ENCODE data around the gene RASAL2.

RASAL2 gene

DNA sequence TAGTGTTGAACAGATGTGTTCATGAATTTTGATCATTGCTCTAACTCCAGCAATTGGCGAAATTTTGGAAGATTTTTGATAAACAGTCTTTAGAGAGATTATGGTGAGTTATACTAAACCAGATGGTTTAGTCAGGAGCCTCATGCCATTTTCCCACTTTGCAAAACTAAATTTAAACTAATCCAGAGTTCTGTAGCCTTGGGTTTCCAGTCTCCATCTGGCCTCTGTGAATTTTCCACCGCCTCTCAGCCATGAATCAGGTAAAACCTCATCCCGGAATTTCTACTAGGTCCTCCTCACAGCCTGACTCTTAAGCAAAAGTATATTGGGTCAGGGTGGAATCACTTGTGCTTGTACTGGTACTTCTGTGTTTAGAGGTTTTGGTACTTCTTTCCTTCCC is 358.1 kb downstream of the RASAL2 start:
- no peaks in the 10 kb centered on the region for H3K4me1 ChIP-seq (ENCODE audit: control insufficient read depth, insufficient read depth, low read length)
- no peak overlapping the region for H3K27ac ChIP-seq (ENCODE audit: low read depth, low read length)
- no peak overlapping the region for H3K9ac ChIP-seq (ENCODE audit: low read length)
- no peak overlapping the region for H3K4me3 ChIP-seq (ENCODE audit: low read length)
- peaks cover 3% of the 10 kb centered on the region for H3K36me3 ChIP-seq (ENCODE audit: control insufficient read depth, insufficient read depth, low read length)
- H3K27me3 ChIP-seq (ENCODE audit: control insufficient read depth, insufficient read depth, low read length), result no peaks in the 10 kb centered on the region

DNA sequence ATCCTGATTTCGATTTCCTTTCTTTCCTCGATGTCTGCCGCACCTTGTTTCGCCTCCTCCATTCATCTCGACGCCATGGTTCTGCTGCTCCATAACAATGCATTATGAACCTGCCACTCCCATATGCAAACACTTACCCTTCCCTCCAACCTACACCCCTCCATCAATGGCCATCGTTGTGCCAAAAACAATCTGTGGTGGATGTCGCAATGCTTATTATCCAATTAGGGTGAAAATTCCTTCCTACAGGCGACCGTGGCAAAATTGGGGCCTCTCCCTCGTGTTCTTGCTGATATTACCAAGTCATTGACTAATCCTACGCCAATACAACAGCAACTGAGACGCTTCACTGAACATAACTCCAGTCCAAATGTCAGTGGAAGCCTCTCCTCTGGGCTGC is 362.6 kb downstream of the RASAL2 start:
- H3K4me1 ChIP-seq (ENCODE audit: control insufficient read depth, insufficient read depth, low read length), result no peaks in the 10 kb centered on the region
- no peak overlapping the region for H3K4me3 ChIP-seq (ENCODE audit: low read length)
- H3K36me3 ChIP-seq (ENCODE audit: control insufficient read depth, insufficient read depth, low read length), result peaks cover 5% of the 10 kb centered on the region
- H3K27ac ChIP-seq (ENCODE audit: low read depth, low read length), result no peak overlapping the region
- H3K27me3 ChIP-seq (ENCODE audit: control insufficient read depth, insufficient read depth, low read length), result no peaks in the 10 kb centered on the region
- no peak overlapping the region for H3K9ac ChIP-seq (ENCODE audit: low read length)

DNA sequence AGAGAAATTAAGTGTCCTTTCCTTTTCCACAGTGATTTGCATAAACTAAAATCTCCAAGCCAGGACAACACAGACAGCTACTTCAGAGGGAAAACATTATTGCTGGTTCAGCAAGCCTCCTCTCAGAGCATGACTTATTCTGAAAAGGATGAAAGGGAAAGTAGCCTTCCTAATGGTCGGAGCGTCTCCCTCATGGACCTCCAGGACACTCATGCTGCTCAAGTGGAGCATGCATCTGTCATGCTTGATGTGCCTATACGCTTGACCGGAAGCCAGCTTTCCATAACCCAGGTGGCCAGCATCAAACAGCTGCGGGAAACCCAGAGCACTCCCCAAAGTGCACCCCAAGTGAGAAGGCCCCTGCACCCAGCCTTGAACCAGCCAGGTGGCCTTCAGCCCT is 363.7 kb downstream of the RASAL2 start:
- Histone ChIP-seq H3K36me3 (ENCODE audit: control insufficient read depth, insufficient read depth, low read length) (peaks cover 2% of the 10 kb centered on the region), H3K4me1 (ENCODE audit: control insufficient read depth, insufficient read depth, low read length) (no peaks in the 10 kb centered on the region), H3K27me3 (ENCODE audit: control insufficient read depth, insufficient read depth, low read length) (no peaks in the 10 kb centered on the region), H3K4me3 (ENCODE audit: low read length) (no peak overlapping the region), H3K9ac (ENCODE audit: low read length) (no peak overlapping the region), H3K27ac (ENCODE audit: low read depth, low read length) (no peak overlapping the region)

DNA sequence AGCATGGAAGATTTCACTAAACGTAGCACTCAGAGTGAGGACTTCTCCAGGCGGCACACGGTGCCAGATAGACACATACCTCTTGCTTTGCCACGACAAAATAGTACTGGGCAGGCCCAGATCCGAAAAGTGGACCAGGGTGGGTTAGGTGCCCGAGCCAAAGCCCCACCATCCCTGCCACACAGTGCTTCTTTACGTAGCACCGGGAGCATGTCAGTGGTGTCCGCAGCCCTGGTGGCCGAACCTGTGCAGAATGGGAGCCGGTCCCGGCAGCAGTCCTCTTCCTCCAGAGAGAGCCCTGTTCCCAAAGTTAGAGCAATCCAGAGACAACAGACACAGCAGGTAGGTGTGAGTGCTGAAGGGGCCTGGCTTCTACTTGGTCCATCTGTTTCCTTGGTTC is 364.3 kb downstream of the RASAL2 start:
- Histone ChIP-seq H3K4me1 (ENCODE audit: control insufficient read depth, insufficient read depth, low read length) (no peaks in the 10 kb centered on the region), H3K9ac (ENCODE audit: low read length) (no peak overlapping the region), H3K36me3 (ENCODE audit: control insufficient read depth, insufficient read depth, low read length) (peaks cover 2% of the 10 kb centered on the region), H3K27ac (ENCODE audit: low read depth, low read length) (no peak overlapping the region), H3K27me3 (ENCODE audit: control insufficient read depth, insufficient read depth, low read length) (no peaks in the 10 kb centered on the region), H3K4me3 (ENCODE audit: low read length) (no peak overlapping the region)

DNA sequence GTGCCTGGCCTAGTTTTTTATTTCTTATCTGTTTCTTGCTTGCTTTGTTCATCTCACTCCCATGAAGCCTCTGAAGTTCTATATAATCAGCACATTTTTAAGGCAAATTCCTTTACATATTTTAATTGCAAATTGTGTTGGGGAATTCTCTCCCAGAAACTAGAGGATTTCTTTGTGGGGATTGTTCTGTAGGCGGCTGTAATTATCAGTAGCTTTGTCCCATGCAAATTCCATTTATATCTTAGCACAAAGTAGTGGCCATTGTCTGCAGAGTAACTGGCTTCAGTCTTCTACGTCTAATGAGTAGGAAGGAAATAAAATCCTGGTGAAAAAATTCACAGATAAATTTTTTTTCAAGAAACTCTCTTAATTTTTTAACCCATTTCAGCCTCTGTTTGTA is 367.2 kb downstream of the RASAL2 start:
- peaks cover 5% of the 10 kb centered on the region for H3K36me3 ChIP-seq (ENCODE audit: control insufficient read depth, insufficient read depth, low read length)
- no peaks in the 10 kb centered on the region for H3K4me1 ChIP-seq (ENCODE audit: control insufficient read depth, insufficient read depth, low read length)
- no peak overlapping the region for H3K4me3 ChIP-seq (ENCODE audit: low read length)
- H3K9ac ChIP-seq (ENCODE audit: low read length), result no peak overlapping the region
- no peaks in the 10 kb centered on the region for H3K27me3 ChIP-seq (ENCODE audit: control insufficient read depth, insufficient read depth, low read length)
- no peak overlapping the region for H3K27ac ChIP-seq (ENCODE audit: low read depth, low read length)

DNA sequence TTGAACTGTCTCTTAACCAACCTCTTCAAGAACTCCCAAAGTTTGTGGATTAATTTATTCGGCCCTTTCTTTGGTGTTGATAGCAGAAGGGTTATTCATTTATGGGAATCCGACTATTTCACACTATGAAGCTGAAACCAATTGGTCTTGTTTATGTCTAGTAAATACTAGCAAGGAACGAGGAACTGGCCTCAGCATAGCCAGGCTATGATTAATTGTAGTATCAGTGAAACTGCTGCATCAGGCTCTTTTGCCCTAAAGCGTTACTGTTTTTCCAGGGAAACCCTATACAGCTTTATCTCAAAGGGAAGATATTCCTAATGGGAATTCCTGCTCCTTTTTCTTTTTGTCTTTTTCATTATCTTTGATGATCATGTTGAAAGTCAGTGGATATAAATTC is 367.8 kb downstream of the RASAL2 start:
- no peak overlapping the region for H3K9ac ChIP-seq (ENCODE audit: low read length)
- H3K4me1 ChIP-seq (ENCODE audit: control insufficient read depth, insufficient read depth, low read length), result no peaks in the 10 kb centered on the region
- H3K4me3 ChIP-seq (ENCODE audit: low read length), result no peak overlapping the region
- H3K36me3 ChIP-seq (ENCODE audit: control insufficient read depth, insufficient read depth, low read length), result peaks cover 5% of the 10 kb centered on the region
- no peaks in the 10 kb centered on the region for H3K27me3 ChIP-seq (ENCODE audit: control insufficient read depth, insufficient read depth, low read length)
- H3K27ac ChIP-seq (ENCODE audit: low read depth, low read length), result no peak overlapping the region

DNA sequence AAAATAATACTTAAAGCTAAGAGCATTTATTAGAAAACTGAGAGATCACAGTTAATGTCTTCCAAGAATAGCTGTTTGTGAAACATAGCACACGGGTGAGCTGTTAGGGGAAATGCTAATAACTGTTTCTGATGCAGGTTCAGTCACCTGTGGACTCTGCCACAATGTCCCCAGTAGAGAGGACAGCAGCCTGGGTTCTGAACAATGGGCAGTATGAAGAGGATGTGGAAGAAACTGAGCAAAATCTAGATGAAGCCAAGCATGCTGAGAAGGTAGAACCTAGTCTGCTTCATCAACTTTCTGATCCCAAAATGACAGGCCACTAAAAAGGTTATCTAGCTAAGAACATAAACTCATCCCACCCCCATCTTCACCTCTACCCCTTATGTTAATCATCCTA is 370.2 kb downstream of the RASAL2 start:
- no peaks in the 10 kb centered on the region for H3K27me3 ChIP-seq (ENCODE audit: control insufficient read depth, insufficient read depth, low read length)
- peaks cover 12% of the 10 kb centered on the region for H3K36me3 ChIP-seq (ENCODE audit: control insufficient read depth, insufficient read depth, low read length)
- no peaks in the 10 kb centered on the region for H3K4me1 ChIP-seq (ENCODE audit: control insufficient read depth, insufficient read depth, low read length)
- no peak overlapping the region for H3K4me3 ChIP-seq (ENCODE audit: low read length)
- H3K27ac ChIP-seq (ENCODE audit: low read depth, low read length), result no peak overlapping the region
- H3K9ac ChIP-seq (ENCODE audit: low read length), result no peak overlapping the region

DNA sequence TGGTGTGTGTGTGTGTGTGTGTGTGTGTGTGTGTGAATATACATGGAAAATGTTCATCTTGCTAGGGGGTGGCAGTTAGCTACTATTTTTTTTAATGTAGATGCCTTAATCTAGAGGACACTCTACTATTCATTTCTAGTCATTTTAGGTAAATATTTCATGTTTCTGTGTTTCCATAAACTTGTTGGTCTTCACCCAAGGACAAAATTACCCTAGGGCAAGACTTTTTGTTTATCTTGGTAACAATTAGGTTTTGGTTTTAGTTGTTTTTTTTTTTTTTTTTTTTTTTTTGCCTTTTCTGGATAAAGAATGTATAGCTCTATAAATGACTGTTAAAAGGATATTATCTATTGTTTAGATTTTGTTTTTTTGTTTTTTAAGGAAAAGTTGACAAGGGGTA is 370.7 kb downstream of the RASAL2 start:
- no peak overlapping the region for H3K27ac ChIP-seq (ENCODE audit: low read depth, low read length)
- H3K36me3 ChIP-seq (ENCODE audit: control insufficient read depth, insufficient read depth, low read length), result peaks cover 14% of the 10 kb centered on the region

DNA sequence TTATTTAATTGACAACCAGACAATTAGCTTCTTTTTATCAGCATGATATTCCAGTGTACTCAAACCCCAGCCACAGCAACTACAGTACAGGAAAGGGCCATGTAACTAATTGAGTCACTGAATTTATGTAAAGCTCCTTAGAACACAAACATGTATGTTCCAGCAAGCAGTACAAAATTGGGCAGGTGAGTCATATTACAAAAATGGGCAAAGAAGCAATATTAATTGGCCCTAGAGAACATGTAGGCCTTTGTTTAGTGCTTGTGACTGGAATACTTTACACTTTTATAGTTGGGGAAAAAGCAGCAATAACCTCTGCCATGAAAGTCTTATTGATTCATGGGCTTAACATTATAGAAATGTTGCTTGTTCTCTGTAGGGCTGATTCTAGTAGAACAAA is 371.1 kb downstream of the RASAL2 start:
- no peaks in the 10 kb centered on the region for H3K27me3 ChIP-seq (ENCODE audit: control insufficient read depth, insufficient read depth, low read length)
- H3K9ac ChIP-seq (ENCODE audit: low read length), result no peak overlapping the region
- H3K27ac ChIP-seq (ENCODE audit: low read depth, low read length), result no peak overlapping the region
- H3K4me1 ChIP-seq (ENCODE audit: control insufficient read depth, insufficient read depth, low read length), result no peaks in the 10 kb centered on the region
- H3K4me3 ChIP-seq (ENCODE audit: low read length), result no peak overlapping the region
- H3K36me3 ChIP-seq (ENCODE audit: control insufficient read depth, insufficient read depth, low read length), result peaks cover 14% of the 10 kb centered on the region

More for the DNA sequence above, 370.7 kb downstream of the RASAL2 start:
- Histone ChIP-seq H3K4me1 (ENCODE audit: control insufficient read depth, insufficient read depth, low read length) (no peaks in the 10 kb centered on the region), H3K27me3 (ENCODE audit: control insufficient read depth, insufficient read depth, low read length) (no peaks in the 10 kb centered on the region), H3K4me3 (ENCODE audit: low read length) (no peak overlapping the region), H3K9ac (ENCODE audit: low read length) (no peak overlapping the region)

DNA sequence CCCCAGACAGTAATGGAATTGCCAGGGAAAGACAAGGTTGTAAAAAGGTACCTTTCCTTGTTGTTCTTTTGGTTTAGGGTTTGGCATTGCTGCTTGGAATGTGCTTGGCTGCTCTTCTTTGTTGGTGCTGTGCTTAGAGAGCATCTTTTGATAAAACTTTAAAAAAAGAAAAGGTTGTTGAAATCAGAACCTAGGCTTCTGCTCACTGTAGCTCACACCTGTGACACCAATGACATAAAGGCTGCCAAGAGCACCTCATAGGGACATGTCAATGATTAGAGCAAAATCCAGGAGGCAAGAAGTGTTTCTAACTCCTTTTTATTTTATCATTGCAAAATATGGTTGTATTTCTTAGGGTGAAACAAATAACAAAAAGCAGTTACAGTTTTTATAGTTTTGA is 373.9 kb downstream of the RASAL2 start:
- H3K9ac ChIP-seq (ENCODE audit: low read length), result no peak overlapping the region

DNA sequence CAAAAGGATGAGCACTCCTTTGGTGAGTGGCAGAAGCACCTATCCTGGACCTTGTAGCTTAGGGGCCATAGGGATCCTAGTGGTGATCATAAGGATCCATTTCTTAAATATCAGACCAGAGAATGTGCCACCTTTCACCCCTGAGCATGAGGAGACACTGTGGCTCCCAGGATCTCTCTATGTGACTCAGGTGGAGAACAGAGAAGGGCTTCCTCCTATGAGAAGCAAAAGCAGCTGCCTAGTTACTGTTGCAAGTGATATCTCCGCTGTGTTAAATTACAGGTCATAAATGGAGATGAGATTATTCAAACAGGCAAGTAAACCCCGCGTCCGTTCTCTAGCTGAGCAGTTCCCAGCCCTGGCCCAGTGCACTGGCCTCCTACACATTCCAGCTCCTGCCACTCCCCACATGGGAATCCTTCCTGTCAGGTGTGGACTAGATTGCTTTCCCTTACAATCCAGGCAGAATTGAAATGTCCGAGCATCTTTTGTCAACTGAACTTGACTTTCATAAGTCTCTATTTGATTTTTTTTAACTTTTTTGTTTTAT is 376.6 kb downstream of the RASAL2 start:
- no peaks in the 10 kb centered on the region for H3K27me3 ChIP-seq (ENCODE audit: control insufficient read depth, insufficient read depth, low read length)
- peaks cover 12% of the 10 kb centered on the region for H3K36me3 ChIP-seq (ENCODE audit: control insufficient read depth, insufficient read depth, low read length)
- H3K9ac ChIP-seq (ENCODE audit: low read length), result no peak overlapping the region
- no peak overlapping the region for H3K27ac ChIP-seq (ENCODE audit: low read depth, low read length)
- no peaks in the 10 kb centered on the region for H3K4me1 ChIP-seq (ENCODE audit: control insufficient read depth, insufficient read depth, low read length)
- H3K4me3 ChIP-seq (ENCODE audit: low read length), result no peak overlapping the region

More for the DNA sequence above, 373.9 kb downstream of the RASAL2 start:
- Histone ChIP-seq H3K27ac (ENCODE audit: low read depth, low read length) (no peak overlapping the region), H3K4me1 (ENCODE audit: control insufficient read depth, insufficient read depth, low read length) (no peaks in the 10 kb centered on the region), H3K27me3 (ENCODE audit: control insufficient read depth, insufficient read depth, low read length) (no peaks in the 10 kb centered on the region), H3K4me3 (ENCODE audit: low read length) (no peak overlapping the region), H3K36me3 (ENCODE audit: control insufficient read depth, insufficient read depth, low read length) (peaks cover 14% of the 10 kb centered on the region)

DNA sequence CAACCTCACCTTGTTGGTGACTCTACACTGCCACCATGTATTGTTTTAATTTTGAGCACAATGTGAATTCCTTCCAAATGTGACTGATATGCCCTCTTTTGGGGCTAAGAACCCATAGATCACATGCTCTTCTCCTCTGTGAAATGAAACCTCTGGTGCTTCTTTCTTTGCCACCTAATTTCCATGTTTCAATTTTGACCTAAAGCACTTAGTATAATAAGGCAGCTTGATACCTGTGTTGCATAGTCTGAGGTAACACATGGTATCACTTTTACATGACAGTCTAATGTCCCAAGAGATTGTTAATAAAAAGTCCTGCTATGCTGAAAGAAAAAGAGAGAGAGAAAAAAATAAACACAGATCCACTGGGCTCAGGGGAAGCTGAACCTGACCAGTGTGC is 378.6 kb downstream of the RASAL2 start:
- H3K27ac ChIP-seq (ENCODE audit: low read depth, low read length), result no peak overlapping the region
- H3K4me3 ChIP-seq (ENCODE audit: low read length), result no peak overlapping the region
- H3K4me1 ChIP-seq (ENCODE audit: control insufficient read depth, insufficient read depth, low read length), result no peaks in the 10 kb centered on the region
- no peak overlapping the region for H3K9ac ChIP-seq (ENCODE audit: low read length)
- no peaks in the 10 kb centered on the region for H3K27me3 ChIP-seq (ENCODE audit: control insufficient read depth, insufficient read depth, low read length)
- H3K36me3 ChIP-seq (ENCODE audit: control insufficient read depth, insufficient read depth, low read length), result peaks cover 7% of the 10 kb centered on the region

DNA sequence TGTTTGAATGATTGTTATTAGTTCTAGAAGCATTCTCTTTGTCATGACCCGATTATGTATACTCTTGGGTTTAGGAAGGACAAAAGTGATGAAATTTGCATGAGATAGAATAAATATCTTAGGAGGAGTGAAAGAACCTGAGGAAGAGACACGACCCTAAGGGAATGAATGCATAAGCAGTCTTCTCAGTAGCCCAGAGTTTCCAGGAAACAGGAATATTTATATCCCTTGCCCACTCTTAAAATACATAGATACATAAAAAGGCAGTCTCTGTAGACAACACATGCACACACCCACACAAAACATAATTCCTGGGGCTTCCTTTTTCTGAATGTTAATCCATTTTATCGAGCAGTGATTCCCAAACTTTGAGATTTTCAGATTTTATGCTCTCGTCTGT is 383.5 kb downstream of the RASAL2 start:
- Histone ChIP-seq H3K36me3 (ENCODE audit: control insufficient read depth, insufficient read depth, low read length) (no peaks in the 10 kb centered on the region), H3K27ac (ENCODE audit: low read depth, low read length) (no peak overlapping the region)

More for the DNA sequence above, 383.5 kb downstream of the RASAL2 start:
- no peaks in the 10 kb centered on the region for H3K4me1 ChIP-seq (ENCODE audit: control insufficient read depth, insufficient read depth, low read length)
- no peak overlapping the region for H3K9ac ChIP-seq (ENCODE audit: low read length)
- no peaks in the 10 kb centered on the region for H3K27me3 ChIP-seq (ENCODE audit: control insufficient read depth, insufficient read depth, low read length)
- H3K4me3 ChIP-seq (ENCODE audit: low read length), result no peak overlapping the region
